Dedifferentiated amniotic fluid mesenchymal stem cell (primary cell): ENCODE data around the gene C16orf96.
"Not testable (repeated sequence)": the region's sequence is repeated elsewhere in the genome, so short reads cannot be mapped to it uniquely, and the experiment has no call there.

Source experiments
- DNase-seq: peaks from one replicate; pipeline ENCODE4 v3.0.0-alpha.2; 2016; ENCODE audit errors: extremely low spot score

Gene C16orf96

DNA sequence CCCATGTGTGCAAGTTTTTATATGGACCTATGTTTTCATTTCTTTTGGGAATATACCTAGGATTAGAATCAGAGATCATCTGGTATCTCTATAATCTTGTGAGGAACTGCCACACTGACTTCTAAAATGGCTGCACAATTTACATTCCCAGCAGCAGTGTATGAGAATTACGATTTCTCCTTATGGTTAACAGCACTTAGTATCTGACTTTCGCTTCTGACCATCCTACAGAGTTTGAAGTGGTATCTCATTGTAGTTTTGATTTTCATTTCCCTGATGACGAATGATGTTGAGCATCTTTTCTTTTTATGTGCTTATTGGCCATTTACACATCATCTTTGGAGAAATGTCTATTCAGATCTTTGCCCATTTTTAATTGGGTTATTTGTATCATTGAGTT, 10.0 kb downstream of the C16orf96 start:
- DNase-seq: no peak

GRCh38 chr16:4570086-4570485, 13.9 kb downstream of the C16orf96 start:
- DNase-seq: no peak

DNA sequence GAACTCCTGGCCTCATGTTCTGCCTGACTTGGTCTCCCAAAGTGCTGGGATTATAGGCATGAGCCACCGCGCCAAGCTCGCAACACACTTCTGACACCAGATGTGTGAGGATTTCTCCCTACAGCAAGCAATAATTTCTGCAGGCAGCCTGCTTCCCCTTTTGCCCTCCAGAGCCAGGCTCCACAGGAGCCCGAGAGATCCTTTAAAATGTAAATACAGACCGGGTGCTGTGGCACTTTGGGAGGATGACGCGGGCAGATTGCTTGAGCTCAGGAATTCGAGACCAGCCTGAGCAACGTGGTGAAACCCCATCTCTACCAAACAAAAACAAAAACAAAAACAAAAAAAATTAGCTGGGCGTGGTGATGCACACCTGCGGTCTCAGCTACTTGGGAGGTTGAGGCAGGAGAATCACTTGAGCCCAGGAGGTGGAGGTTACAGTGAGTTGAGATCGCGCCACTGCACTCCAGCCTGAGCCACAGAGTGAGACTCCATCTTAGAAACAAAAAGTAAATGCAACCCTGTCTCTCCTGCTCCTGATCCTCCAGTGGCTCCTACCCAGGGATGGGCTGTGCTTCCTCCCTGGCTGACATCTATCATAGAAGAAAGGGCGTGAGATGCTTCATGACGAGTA, 14.7 kb downstream of the C16orf96 start:
- DNase-seq: no peak

GRCh38 chr16:4572715-4573114, 16.6 kb downstream of the C16orf96 start:
- DNase-seq: no peak

- DNase-seq: not testable (repeated sequence)
These were observed 17.8 kb downstream of the C16orf96 start for GRCh38 chr16:4573926-4574325.

DNA sequence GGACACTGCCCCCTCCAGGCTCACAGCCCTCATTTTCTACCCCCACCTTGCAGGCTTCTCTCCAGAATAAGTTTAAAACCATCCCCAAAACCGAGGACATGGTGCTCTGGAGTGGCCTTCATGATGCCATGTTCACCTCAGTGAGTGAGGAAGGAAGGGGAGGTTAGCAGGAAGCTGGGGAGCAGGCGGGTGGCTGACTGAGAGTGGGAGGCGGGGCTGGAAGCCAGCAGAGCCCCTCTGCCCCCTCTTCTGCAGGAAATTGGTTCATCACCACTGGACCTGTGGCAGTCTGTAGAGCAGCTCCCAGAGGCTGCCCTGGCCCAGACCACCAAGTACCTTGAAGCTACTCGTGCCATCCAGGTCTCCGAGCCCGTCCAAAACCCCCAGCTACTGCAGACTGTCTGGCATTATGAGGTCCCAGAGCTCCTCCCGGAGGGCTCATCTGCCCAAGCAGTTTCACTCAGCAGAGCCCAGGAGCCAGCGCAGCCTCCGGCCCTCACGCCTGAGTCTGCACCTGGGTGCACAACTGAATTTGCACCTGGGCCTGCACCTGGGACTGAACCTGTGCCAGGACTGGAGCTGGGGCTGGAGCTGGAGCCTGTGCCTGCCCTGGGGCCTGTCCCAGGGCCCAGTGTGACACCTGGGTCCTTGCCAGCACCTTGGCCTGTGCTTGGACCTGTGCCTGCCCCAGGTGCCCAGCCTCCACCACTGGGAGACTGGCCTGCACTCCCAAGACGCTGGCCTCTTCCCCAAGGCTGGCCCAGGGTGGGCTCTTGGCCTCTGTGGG, 19.0 kb downstream of the C16orf96 start:
- no peak for DNase-seq

- no peak for DNase-seq
These were observed 19.9 kb downstream of the C16orf96 start for GRCh38 chr16:4576008-4576407.

- no peak for DNase-seq
These were observed 22.9 kb downstream of the C16orf96 start for GRCh38 chr16:4578961-4579530.

DNA sequence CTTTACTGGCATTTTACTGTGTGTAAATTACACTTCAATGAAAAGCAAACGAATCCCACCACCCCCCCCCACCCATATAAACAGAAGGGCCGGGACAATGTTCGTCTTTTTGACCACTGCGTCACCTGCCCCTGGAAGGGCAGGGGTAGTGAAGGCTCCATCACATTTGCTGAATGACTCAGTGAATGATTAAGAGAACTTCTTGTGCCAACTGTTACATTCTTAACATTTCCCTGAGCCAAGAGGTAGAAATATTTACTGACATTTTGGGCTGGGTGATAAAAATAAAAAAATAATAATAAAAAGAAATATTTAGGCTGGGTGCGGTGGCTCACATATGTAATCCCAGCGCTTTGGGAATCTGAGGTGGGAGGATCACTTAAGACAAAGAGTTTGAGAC, 24.1 kb downstream of the C16orf96 start:
- DNase-seq: no peak

GRCh38 chr16:4583906-4584305, 27.8 kb downstream of the C16orf96 start:
- DNase-seq: no peak

GRCh38 chr16:4586291-4586690, 30.2 kb downstream of the C16orf96 start:
- DNase-seq: no peak

DNA sequence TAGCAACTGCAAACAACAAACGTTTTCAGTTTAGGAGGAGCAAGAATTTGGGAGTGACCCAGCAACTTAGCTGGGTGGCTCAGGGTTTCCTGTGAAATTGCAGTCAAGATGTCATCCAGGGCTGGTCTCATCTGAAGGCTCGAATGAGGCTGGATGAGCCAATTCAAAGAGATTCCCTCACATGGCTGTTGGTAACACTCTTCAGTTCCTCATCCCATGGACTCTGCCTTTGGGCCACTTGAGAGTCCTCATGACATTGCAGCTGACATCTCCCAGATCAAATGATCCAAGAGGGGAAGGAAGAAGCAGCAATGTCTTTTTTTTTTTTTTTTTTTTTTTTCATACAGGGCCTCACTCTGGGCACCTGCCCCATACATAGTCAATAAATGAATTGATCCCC, 32.2 kb downstream of the C16orf96 start:
- no peak for DNase-seq

GRCh38 chr16:4588961-4589360, 32.8 kb downstream of the C16orf96 start:
- DNase-seq: no peak

GRCh38 chr16:4591191-4591590, 35.1 kb downstream of the C16orf96 start:
- DNase-seq: no peak

DNA sequence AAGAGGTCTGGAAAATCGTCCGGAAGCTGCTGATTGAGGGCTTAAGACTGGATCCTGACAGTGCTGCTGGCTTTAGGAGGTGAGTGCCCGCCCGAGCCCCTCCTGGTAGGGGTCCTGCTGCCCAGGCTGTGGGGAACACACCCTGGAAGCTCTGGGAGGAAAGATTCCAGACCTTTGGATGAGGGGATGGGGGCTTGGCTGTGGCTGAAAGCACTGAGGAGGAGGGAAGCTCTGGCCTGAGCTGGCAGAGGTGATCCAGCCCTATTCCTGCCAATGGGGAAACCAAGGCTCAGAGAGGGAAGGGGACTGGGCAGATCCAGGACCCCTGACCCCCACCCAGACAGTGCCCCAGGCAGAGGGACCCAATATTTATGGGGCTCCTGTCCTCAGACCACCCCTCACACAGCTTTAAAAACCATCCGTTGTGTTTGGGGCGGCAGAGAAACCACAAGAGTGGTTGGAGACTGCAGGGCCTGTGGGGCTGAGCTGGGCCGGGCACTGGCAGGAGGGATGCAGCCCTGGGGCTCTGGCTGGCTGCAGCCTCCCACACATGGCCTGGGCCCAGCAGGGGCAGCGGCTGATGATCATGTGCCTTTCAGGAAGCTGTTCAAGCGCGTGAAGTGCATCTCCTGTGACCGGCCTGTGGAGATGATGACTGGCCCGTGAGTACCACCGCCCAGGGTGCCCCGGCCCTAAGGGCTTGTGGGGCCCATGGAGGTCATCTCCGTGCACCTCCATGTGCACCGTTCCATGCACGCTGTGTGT, 35.7 kb downstream of the C16orf96 start:
- DNase-seq: no peak

GRCh38 chr16:4593086-4593485, 36.9 kb downstream of the C16orf96 start:
- DNase-seq: no peak

GRCh38 chr16:4594433-4595410, 38.6 kb downstream of the C16orf96 start:
- no peak for DNase-seq

DNA sequence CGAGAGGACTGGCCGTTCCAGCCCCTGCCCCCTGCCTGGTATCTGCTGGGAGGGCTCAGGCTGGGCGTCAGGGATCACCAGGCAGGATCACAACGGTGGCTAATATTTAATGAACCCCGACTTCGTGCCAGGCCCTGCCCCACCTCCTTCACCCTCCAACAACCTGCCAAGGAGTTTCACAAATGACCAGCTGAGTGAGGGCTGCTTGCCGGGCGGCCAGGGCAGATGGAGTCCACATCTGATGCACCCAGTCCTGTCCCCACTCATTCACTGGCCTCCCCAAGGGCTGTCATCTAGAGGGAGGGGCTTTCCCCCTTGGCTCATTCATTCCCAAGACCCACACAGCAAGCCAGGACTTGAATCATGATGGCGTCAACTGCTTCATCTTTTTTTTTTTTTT, 41.0 kb downstream of the C16orf96 start:
- no peak for DNase-seq

DNA sequence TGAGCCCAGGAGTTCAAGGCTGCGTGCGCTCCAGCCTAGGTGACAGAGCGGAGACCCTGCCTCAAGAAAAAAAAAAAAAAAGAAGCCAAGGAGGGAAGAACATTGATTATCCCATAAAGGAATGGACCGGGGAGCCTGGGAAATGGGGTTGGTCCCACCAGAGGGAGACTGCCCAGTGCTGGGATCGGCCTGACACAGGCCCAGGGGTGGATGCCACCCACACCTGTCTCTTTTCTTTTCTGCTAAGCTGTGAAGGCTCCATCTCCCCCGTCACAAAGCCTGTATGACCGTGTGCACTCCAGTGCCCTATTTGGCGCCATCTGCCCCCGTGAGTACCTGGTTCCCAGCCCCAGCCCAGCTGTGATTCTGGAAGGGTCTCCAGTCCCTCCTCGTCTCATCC, 42.9 kb downstream of the C16orf96 start:
- no peak for DNase-seq

GRCh38 chr16:4599545-4599944, 43.4 kb downstream of the C16orf96 start:
- no peak for DNase-seq
